ENCODE data around the gene THEMIS. TPM values are rescaled to one million over a fixed set of nuclear protein-coding genes. Genes with fewer than 3 reads are reported as not detected.

THEMIS gene
- not detected in 2 replicates for total RNA-seq

- DNase-seq (ENCODE audit: low read depth) (no peak), FAIRE-seq (no peak)
- Histone ChIP-seq H3K27me3 (ENCODE audit: control insufficient read depth, insufficient read depth, low read length) (no peaks in the 10 kb centered on the region), H3K36me3 (ENCODE audit: control insufficient read depth, insufficient read depth, low read length) (no peaks in the 10 kb centered on the region), H3K4me3 (ENCODE audit: low read depth, low read length) (no peak within 1 kb of the TSS)
- no peak for TF ChIP-seq CTCF (IDR thresholded peaks at IDR 0.05; ENCODE audit: insufficient read depth, low read length, severe bottlenecking)
These were observed at the start of gene THEMIS for GRCh38 chr6:127900935-127901334. Gene THEMIS (minus strand): TSS chr6:127901058. CDS start chr6:127900932, 126 bp downstream.

- no peak for TF ChIP-seq CTCF (IDR thresholded peaks at IDR 0.05; ENCODE audit: insufficient read depth, low read length, severe bottlenecking)
- FAIRE-seq = no peak
- Histone ChIP-seq H3K4me3 (ENCODE audit: low read depth, low read length) (no peak overlapping the region), H3K27me3 (ENCODE audit: control insufficient read depth, insufficient read depth, low read length) (no peaks in the 10 kb centered on the region), H3K36me3 (ENCODE audit: control insufficient read depth, insufficient read depth, low read length) (no peaks in the 10 kb centered on the region)
- DNase-seq (ENCODE audit: low read depth) = no peak
These were observed 48.4 kb upstream of the THEMIS start for GRCh38 chr6:127949251-127949650.

DNA sequence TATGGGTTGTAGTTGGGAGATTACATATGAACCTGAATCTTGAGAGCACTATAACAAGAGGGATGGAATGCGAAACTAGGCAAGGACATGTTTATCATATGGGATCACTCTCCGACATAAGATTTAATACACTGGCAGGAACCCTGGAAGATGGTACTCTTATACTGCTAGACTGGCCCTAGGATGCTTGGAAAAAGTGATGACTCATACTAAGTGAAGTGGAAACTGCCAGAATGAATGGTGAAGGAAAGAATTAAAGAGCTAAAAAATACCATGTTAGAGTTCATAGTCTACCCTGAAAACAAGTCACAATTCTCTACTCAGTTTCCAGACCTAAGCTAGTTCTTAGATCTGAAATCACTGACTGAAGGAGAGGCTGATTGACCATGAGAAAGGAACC, 45.5 kb upstream of the THEMIS start:
- Histone ChIP-seq H3K27me3 (ENCODE audit: control insufficient read depth, insufficient read depth, low read length) (no peaks in the 10 kb centered on the region), H3K4me3 (ENCODE audit: low read depth, low read length) (no peak overlapping the region), H3K36me3 (ENCODE audit: control insufficient read depth, insufficient read depth, low read length) (no peaks in the 10 kb centered on the region)
- DNase-seq (ENCODE audit: low read depth) (no peak), FAIRE-seq (no peak)
- no peak for TF ChIP-seq CTCF (IDR thresholded peaks at IDR 0.05; ENCODE audit: insufficient read depth, low read length, severe bottlenecking)

GRCh38 chr6:127945434-127946097, 44.7 kb upstream of the THEMIS start:
- Histone ChIP-seq H3K27me3 (ENCODE audit: control insufficient read depth, insufficient read depth, low read length) (no peaks in the 10 kb centered on the region), H3K36me3 (ENCODE audit: control insufficient read depth, insufficient read depth, low read length) (no peaks in the 10 kb centered on the region), H3K4me3 (ENCODE audit: low read depth, low read length) (no peak overlapping the region)
- FAIRE-seq (no peak), DNase-seq (ENCODE audit: low read depth) (no peak)
- no peak for TF ChIP-seq CTCF (IDR thresholded peaks at IDR 0.05; ENCODE audit: insufficient read depth, low read length, severe bottlenecking)

GRCh38 chr6:127941228-127941627, 40.4 kb upstream of the THEMIS start:
- DNase-seq (ENCODE audit: low read depth) (no peak), FAIRE-seq (no peak)
- no peaks in the 10 kb centered on the region for H3K36me3 ChIP-seq (ENCODE audit: control insufficient read depth, insufficient read depth, low read length)
- TF ChIP-seq CTCF (IDR thresholded peaks at IDR 0.05; ENCODE audit: insufficient read depth, low read length, severe bottlenecking) = no peak
- no peak overlapping the region for H3K4me3 ChIP-seq (ENCODE audit: low read depth, low read length)
- no peaks in the 10 kb centered on the region for H3K27me3 ChIP-seq (ENCODE audit: control insufficient read depth, insufficient read depth, low read length)

Data from bronchial epithelial cell (primary cell).